KMS-11 (cell line): Measurements from ENCODE around the gene MBLAC1.

Experiments
- H2AFZ ChIP-seq: fragments of 200-600 bp; sonication (generic); 2 replicates; pipeline ENCODE4 v1.6.1; 2016; ENCODE audit warnings: antibody characterized with exemption, mixed run types, low read depth
- H3K27ac ChIP-seq: fragments of 200-600 bp; sonication (generic); 2 replicates; pipeline ENCODE4 v1.6.1; 2016; ENCODE audit warnings: mild to moderate bottlenecking, mixed run types
- H3K27me3 ChIP-seq: fragments of 200-600 bp; sonication (generic); 2 replicates; pipeline ENCODE4 v1.6.1; 2017; ENCODE audit warnings: mild to moderate bottlenecking, low read depth, mixed run types, moderate library complexity; ENCODE audit not compliant: insufficient read depth
- H3K36me3 ChIP-seq: fragments of 200-600 bp; sonication (generic); 2 replicates; pipeline ENCODE4 v1.6.1; 2017; ENCODE audit warnings: mild to moderate bottlenecking, mixed run types; ENCODE audit not compliant: insufficient read depth
- H3K4me1 ChIP-seq: fragments of 200-600 bp; sonication (generic); 2 replicates; pipeline ENCODE4 v1.6.1; 2016; ENCODE audit warnings: mild to moderate bottlenecking, low read depth, mixed run types; ENCODE audit not compliant: poor library complexity, severe bottlenecking
- H3K4me2 ChIP-seq: fragments of 200-600 bp; sonication (generic); 2 replicates; pipeline ENCODE4 v1.7.0; 2016; ENCODE audit warnings: mild to moderate bottlenecking, mixed run types
- H3K4me3 ChIP-seq: fragments of 200-600 bp; sonication (generic); IDR thresholded peaks from 2 replicates; pipeline ENCODE4 v1.6.1; 2017; ENCODE audit warnings: low read depth, low read length, mixed read lengths; ENCODE audit not compliant: insufficient read depth
- H3K79me2 ChIP-seq: fragments of 200-600 bp; sonication (generic); 2 replicates; pipeline ENCODE4 v1.6.1; 2016; ENCODE audit warnings: low read depth, mixed run types; ENCODE audit not compliant: insufficient read depth
- H3K9ac ChIP-seq: fragments of 200-600 bp; sonication (generic); 2 replicates; pipeline ENCODE4 v1.6.1; 2016; ENCODE audit warnings: mild to moderate bottlenecking, mixed run types
- H4K20me1 ChIP-seq: fragments of 200-600 bp; sonication (generic); 2 replicates; pipeline ENCODE4 v1.6.1; 2016; ENCODE audit warnings: mild to moderate bottlenecking, mixed run types; ENCODE audit not compliant: insufficient read depth
- TF ChIP-seq, protein P1 (sequence below): fragments of 200-600 bp; sonication (generic); conservative IDR thresholded peaks from 2 replicates; pipeline ENCODE4 v1.6.1; 2017; ENCODE audit warnings: low read depth, mild to moderate bottlenecking, antibody characterized with exemption, low read length, moderate library complexity, mixed read lengths

The MBLAC1 gene

GRCh38 chr7:100173806-100174495, 47.2 kb downstream of the MBLAC1 start:
- no peaks in the 10 kb centered on the region for H3K36me3 ChIP-seq
- no peak overlapping the region for H2AFZ ChIP-seq
- no peaks in the 10 kb centered on the region for H4K20me1 ChIP-seq
- H3K79me2 ChIP-seq = no peaks in the 10 kb centered on the region
- TF ChIP-seq, protein P1, sequence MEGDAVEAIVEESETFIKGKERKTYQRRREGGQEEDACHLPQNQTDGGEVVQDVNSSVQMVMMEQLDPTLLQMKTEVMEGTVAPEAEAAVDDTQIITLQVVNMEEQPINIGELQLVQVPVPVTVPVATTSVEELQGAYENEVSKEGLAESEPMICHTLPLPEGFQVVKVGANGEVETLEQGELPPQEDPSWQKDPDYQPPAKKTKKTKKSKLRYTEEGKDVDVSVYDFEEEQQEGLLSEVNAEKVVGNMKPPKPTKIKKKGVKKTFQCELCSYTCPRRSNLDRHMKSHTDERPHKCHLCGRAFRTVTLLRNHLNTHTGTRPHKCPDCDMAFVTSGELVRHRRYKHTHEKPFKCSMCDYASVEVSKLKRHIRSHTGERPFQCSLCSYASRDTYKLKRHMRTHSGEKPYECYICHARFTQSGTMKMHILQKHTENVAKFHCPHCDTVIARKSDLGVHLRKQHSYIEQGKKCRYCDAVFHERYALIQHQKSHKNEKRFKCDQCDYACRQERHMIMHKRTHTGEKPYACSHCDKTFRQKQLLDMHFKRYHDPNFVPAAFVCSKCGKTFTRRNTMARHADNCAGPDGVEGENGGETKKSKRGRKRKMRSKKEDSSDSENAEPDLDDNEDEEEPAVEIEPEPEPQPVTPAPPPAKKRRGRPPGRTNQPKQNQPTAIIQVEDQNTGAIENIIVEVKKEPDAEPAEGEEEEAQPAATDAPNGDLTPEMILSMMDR = no peak
- no peak overlapping the region for H3K4me2 ChIP-seq
- H3K9ac ChIP-seq = no peak overlapping the region
- no peak overlapping the region for H3K4me3 ChIP-seq
- H3K27ac ChIP-seq = no peak overlapping the region
- H3K4me1 ChIP-seq = peaks cover 3% of the 10 kb centered on the region
- peaks cover 69% of the 10 kb centered on the region for H3K27me3 ChIP-seq

- Histone ChIP-seq H3K79me2 (no peaks in the 10 kb centered on the region), H3K4me2 (no peak overlapping the region), H3K27ac (no peak overlapping the region), H4K20me1 (no peaks in the 10 kb centered on the region), H3K4me3 (no peak overlapping the region), H3K36me3 (no peaks in the 10 kb centered on the region), H3K4me1 (peaks cover 3% of the 10 kb centered on the region), H3K27me3 (peaks cover 64% of the 10 kb centered on the region), H2AFZ (no peak overlapping the region), H3K9ac (no peak overlapping the region)
- TF ChIP-seq, protein P1 = no peak
Observed at GRCh38 chr7:100174582-100174981, 47.8 kb downstream of the MBLAC1 start.

DNA sequence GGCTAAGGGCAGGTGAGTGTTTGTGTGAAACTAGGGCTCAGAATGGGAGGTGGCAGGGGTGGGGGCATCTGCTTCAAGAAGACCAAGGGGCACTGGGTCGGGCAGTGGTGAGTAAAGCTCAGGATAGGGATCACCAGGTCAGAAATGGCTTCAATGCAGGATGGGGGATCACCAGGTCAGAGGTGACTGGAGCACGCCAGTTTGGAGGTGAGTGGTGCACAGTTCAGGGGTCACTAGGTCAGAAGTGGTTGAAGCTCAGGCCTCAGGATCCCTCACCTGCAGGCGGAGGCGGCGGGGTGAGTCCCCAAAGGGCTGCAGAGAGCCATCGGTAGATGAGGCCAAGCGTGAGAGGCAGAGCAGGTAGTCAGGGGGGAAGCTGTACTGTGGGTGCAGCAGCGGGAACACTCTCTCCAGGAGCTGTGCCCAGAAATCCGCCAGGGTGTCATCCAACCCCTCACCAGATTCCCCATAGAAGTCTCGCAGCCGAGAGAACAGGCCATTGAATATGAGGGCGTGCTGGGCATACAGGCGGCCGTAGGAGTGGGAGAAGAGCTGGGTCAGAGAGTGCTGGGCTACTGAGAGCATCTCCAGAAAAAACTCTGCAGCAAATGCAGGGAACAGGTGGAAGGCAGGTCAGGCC, 48.6 kb downstream of the MBLAC1 start:
- H3K4me2 ChIP-seq = no peak overlapping the region
- no peak overlapping the region for H2AFZ ChIP-seq

GRCh38 chr7:100176096-100177044, 49.6 kb downstream of the MBLAC1 start:
- Histone ChIP-seq H3K27me3 (peaks cover 49% of the 10 kb centered on the region), H3K4me2 (peak overlapping the region; percentile 100), H3K79me2 (no peaks in the 10 kb centered on the region), H3K4me3 (no peak overlapping the region), H3K4me1 (peaks cover 3% of the 10 kb centered on the region), H4K20me1 (no peaks in the 10 kb centered on the region), H3K36me3 (no peaks in the 10 kb centered on the region), H3K9ac (no peak overlapping the region), H3K27ac (no peak overlapping the region), H2AFZ (peak overlapping the region; percentile 100)
- TF ChIP-seq, protein P1 = no peak

More for the DNA sequence above, 48.6 kb downstream of the MBLAC1 start:
- Histone ChIP-seq H3K27me3 (peaks cover 57% of the 10 kb centered on the region), H3K4me3 (no peak overlapping the region), H3K36me3 (no peaks in the 10 kb centered on the region), H4K20me1 (no peaks in the 10 kb centered on the region), H3K9ac (no peak overlapping the region), H3K4me1 (peaks cover 3% of the 10 kb centered on the region), H3K27ac (no peak overlapping the region), H3K79me2 (no peaks in the 10 kb centered on the region)
- TF ChIP-seq, protein P1 = no peak
